Measurements from ENCODE around the gene SAMD9L. TPM values are rescaled to one million over a fixed set of nuclear protein-coding genes. Genes with fewer than 3 reads are reported as not detected.

Gene SAMD9L
- total RNA-seq, 1 experiment from 2014 or later, result not detected

GRCh38 chr7:93119191-93119905, 28.8 kb downstream of the SAMD9L start:
- Histone ChIP-seq H4K5ac (ENCODE audit: insufficient read length, low read depth, low read length) (no peak overlapping the region), H3K4ac (ENCODE audit: low read depth, low read length) (no peak overlapping the region), H3K4me2 (ENCODE audit: insufficient read depth, insufficient read length, low read length) (no peak overlapping the region), H3K23me2 (ENCODE audit: insufficient read length, low read depth, low read length, poor library complexity, severe bottlenecking) (no peaks in the 10 kb centered on the region), H2AFZ (ENCODE audit: low read length) (no peak overlapping the region), H4K20me1 (ENCODE audit: control insufficient read depth, insufficient read depth, insufficient read length) (no peaks in the 10 kb centered on the region), H3K9me3 (ENCODE audit: control insufficient read depth, low read depth, low read length) (no peaks in the 10 kb centered on the region), H3K9ac (ENCODE audit: extremely low read depth, insufficient read length, low read length) (no peak overlapping the region), H3K56ac (ENCODE audit: insufficient read length, low read depth, low read length) (no peak overlapping the region), H3K27me3 (ENCODE audit: insufficient read depth, low read length) (no peaks in the 10 kb centered on the region), H2AK5ac (ENCODE audit: insufficient read length, low read length) (no peak overlapping the region), H4K8ac (replicated peaks; ENCODE audit: insufficient read length, low read depth, low read length) (no peak overlapping the region), H3K79me2 (ENCODE audit: insufficient read depth, low read length) (no peaks in the 10 kb centered on the region), H4K91ac (ENCODE audit: insufficient read length, low read depth, low read length) (no peak overlapping the region), H2BK12ac (ENCODE audit: insufficient read length, low read depth, low read length) (no peak overlapping the region), H2BK120ac (ENCODE audit: low read depth, low read length, poor library complexity, severe bottlenecking) (no peak overlapping the region), H2BK15ac (ENCODE audit: low read depth, low read length) (no peak overlapping the region), H2BK5ac (ENCODE audit: insufficient read length, low read length) (no peak overlapping the region), H3K23ac (ENCODE audit: insufficient read length, low read depth, low read length) (no peak overlapping the region), H3K4me1 (ENCODE audit: insufficient read depth, low read length) (no peaks in the 10 kb centered on the region), H2BK20ac (ENCODE audit: low read depth, low read length, poor library complexity, severe bottlenecking) (no peak overlapping the region), H3T11ph (ENCODE audit: low read length) (no peak overlapping the region), H3K18ac (ENCODE audit: insufficient read length, low read depth, low read length) (no peak overlapping the region), H3K14ac (ENCODE audit: insufficient read depth, low read length) (no peak overlapping the region), H3K27ac (ENCODE audit: insufficient read length, low read depth, low read length) (no peak overlapping the region), H3K79me1 (ENCODE audit: insufficient read depth, low read depth, low read length, poor library complexity, severe bottlenecking) (no peaks in the 10 kb centered on the region)
- Mint-ChIP-seq H3K27me3 (ENCODE audit: low read depth) (peaks cover 4% of the 10 kb centered on the region), H3K27ac (no peak overlapping the region), H3K4me1 (no peaks in the 10 kb centered on the region; a peak in 1 of 4 replicates), H3K9me3 (peaks cover 6 to 15% of the 10 kb centered on the region in 2 experiments; a peak in 4 of 5 replicates), H3K4me3 (no peak overlapping the region), H3K36me3 (ENCODE audit: insufficient read depth in 1 of 3, low read depth in 3 of 3) (no peaks in the 10 kb centered on the region)
- WGBS (ENCODE audit: extremely low coverage, insufficient read length, low lambda C conversion rate), result no CpG with 5 or more reads among the region's 4 CpGs
- TF ChIP-seq CTCF (conservative IDR thresholded peaks at IDR 0.05), result no peak
- DNase-seq, result no peak
